HG03342 (cell line): ENCODE results near the gene LHX6.

Source experiments
- ATAC-seq: cut with Tn5 transposase; IDR thresholded peaks from one replicate; pipeline ENCODE4 v1.9.1; 2021; ENCODE audit warnings: mild to moderate bottlenecking, moderate library complexity; ENCODE audit not compliant: unreplicated experiment

LHX6 gene

DNA sequence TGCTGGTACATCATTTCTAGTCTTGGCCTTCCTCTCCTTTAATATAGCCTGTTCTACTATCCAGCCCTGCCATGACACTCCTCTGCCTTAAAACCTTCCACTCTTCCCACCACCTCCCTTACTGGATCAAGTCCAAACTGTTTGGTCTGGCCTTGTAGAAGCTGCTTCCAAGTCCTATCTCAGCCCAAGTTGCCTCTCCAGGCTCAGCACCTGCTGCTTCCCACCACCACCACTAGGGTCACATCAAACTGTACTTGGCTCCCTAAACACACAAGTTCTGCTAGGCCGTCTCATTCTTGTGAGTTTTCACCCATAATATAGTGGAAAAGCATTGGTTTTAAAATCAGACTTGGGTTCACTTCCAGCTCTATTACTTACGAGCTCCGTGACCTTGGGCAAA is 70.6 kb downstream of the LHX6 start:
- peak; percentile 40 for ATAC-seq

DNA sequence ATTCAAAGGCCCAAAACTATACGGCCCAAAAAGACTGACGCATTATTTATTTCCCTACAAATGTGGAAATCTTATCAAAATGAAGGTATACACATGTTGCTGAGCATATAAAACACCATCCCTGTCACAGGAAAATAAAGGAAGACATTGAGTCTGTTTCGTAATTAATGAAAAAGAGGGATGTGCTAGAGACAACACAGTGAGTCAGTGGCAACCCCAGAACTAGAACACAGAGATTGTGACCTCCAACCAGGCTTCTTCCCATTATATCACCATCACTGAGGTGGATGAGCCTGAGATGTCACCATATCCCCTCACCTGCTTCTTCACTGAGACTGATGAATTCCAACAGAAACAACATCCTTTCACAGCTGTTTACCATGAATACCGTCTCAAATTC is 73.0 kb downstream of the LHX6 start:
- ATAC-seq, result no peak
